ENCODE measurements around the gene VMO1. TPM values are rescaled to one million over a fixed set of nuclear protein-coding genes. Genes with fewer than 3 reads are reported as not detected.
A peak's percentile ranks its signal among the peaks of the same experiment; 100 is the strongest.

Gene VMO1
- total and polyA plus RNA-seq, 2 experiments from 2014 or later: 0.33 to 4.3 TPM

GRCh38 chr17:4766723-4767122, 19.4 kb downstream of the VMO1 start:
- TF ChIP-seq EZH2phosphoT487 (IDR thresholded peaks at IDR 0.05; ENCODE audit: low read depth, severe bottlenecking, unreplicated experiment): no peak
- no peak for TF ChIP-seq CTCF (IDR thresholded peaks at IDR 0.05; ENCODE audit: poor library complexity)
- TF ChIP-seq EZH2 (IDR thresholded peaks at IDR 0.05; ENCODE audit: borderline replicate concordance): no peak
- Histone ChIP-seq H3K36me3 (replicated peaks; ENCODE audit: insufficient read depth, low read depth) (no peaks in the 10 kb centered on the region), H3K9me3 (ENCODE audit: low read depth) (no peaks in the 10 kb centered on the region), H3K27me3 (no peaks in the 10 kb centered on the region), H2AFZ (no peak overlapping the region), H3K9me2 (replicated peaks; ENCODE audit: insufficient read depth) (no peaks in the 10 kb centered on the region), H3K4me1 (ENCODE audit: insufficient read depth) (peaks cover 3% of the 10 kb centered on the region), H4K20me1 (ENCODE audit: insufficient read depth, poor library complexity, severe bottlenecking) (no peaks in the 10 kb centered on the region), H3K4me3 (no peak overlapping the region), H3K4me2 (no peak overlapping the region), H3K79me2 (no peaks in the 10 kb centered on the region), H3K27ac (no peak overlapping the region)
- no peak for DNase-seq (ENCODE audit: low spot score)
- 97% methylated on average over 9 of the region's 9 CpGs for WGBS (ENCODE audit: low lambda C conversion rate, missing lambda C conversion rate)

GRCh38 chr17:4766201-4766600, 20.0 kb downstream of the VMO1 start:
- WGBS (ENCODE audit: low lambda C conversion rate, missing lambda C conversion rate): 93% methylated on average over 3 of the region's 3 CpGs
- DNase-seq (ENCODE audit: low spot score): no peak
- no peaks in the 10 kb centered on the region for H4K20me1 ChIP-seq (ENCODE audit: insufficient read depth, poor library complexity, severe bottlenecking)
- H3K4me2 ChIP-seq: no peak overlapping the region
- H2AFZ ChIP-seq: no peak overlapping the region
- no peaks in the 10 kb centered on the region for H3K9me3 ChIP-seq (ENCODE audit: low read depth)
- no peak overlapping the region for H3K4me3 ChIP-seq
- no peaks in the 10 kb centered on the region for H3K9me2 ChIP-seq (replicated peaks; ENCODE audit: insufficient read depth)
- no peaks in the 10 kb centered on the region for H3K36me3 ChIP-seq (replicated peaks; ENCODE audit: insufficient read depth, low read depth)
- no peaks in the 10 kb centered on the region for H3K79me2 ChIP-seq
- no peak overlapping the region for H3K27ac ChIP-seq
- H3K27me3 ChIP-seq: no peaks in the 10 kb centered on the region
- TF ChIP-seq CTCF (IDR thresholded peaks at IDR 0.05; ENCODE audit: poor library complexity) (no peak), EZH2 (IDR thresholded peaks at IDR 0.05; ENCODE audit: borderline replicate concordance) (no peak), EZH2phosphoT487 (IDR thresholded peaks at IDR 0.05; ENCODE audit: low read depth, severe bottlenecking, unreplicated experiment) (no peak)
- peaks cover 3% of the 10 kb centered on the region for H3K4me1 ChIP-seq (ENCODE audit: insufficient read depth)

GRCh38 chr17:4764595-4764994, 21.6 kb downstream of the VMO1 start:
- H3K9me2 ChIP-seq (replicated peaks; ENCODE audit: insufficient read depth): no peaks in the 10 kb centered on the region
- no peaks in the 10 kb centered on the region for H4K20me1 ChIP-seq (ENCODE audit: insufficient read depth, poor library complexity, severe bottlenecking)
- no peaks in the 10 kb centered on the region for H3K4me1 ChIP-seq (ENCODE audit: insufficient read depth)
- H3K79me2 ChIP-seq: no peaks in the 10 kb centered on the region
- WGBS (ENCODE audit: low lambda C conversion rate, missing lambda C conversion rate): 75% methylated on average over 3 of the region's 3 CpGs
- TF ChIP-seq CTCF (IDR thresholded peaks at IDR 0.05; ENCODE audit: poor library complexity) (no peak), EZH2 (IDR thresholded peaks at IDR 0.05; ENCODE audit: borderline replicate concordance) (no peak), EZH2phosphoT487 (IDR thresholded peaks at IDR 0.05; ENCODE audit: low read depth, severe bottlenecking, unreplicated experiment) (no peak)
- no peak overlapping the region for H3K4me3 ChIP-seq
- H3K36me3 ChIP-seq (replicated peaks; ENCODE audit: insufficient read depth, low read depth): no peaks in the 10 kb centered on the region
- H3K9me3 ChIP-seq (ENCODE audit: low read depth): no peaks in the 10 kb centered on the region
- no peak for DNase-seq (ENCODE audit: low spot score)
- no peak overlapping the region for H3K4me2 ChIP-seq
- no peaks in the 10 kb centered on the region for H3K27me3 ChIP-seq
- no peak overlapping the region for H3K27ac ChIP-seq
- H2AFZ ChIP-seq: no peak overlapping the region

GRCh38 chr17:4759776-4760236, 26.4 kb downstream of the VMO1 start:
- Histone ChIP-seq H3K27me3 (no peaks in the 10 kb centered on the region), H2AFZ (no peak overlapping the region), H3K4me3 (no peak overlapping the region), H4K20me1 (ENCODE audit: insufficient read depth, poor library complexity, severe bottlenecking) (no peaks in the 10 kb centered on the region), H3K79me2 (no peaks in the 10 kb centered on the region), H3K4me1 (ENCODE audit: insufficient read depth) (no peaks in the 10 kb centered on the region), H3K36me3 (replicated peaks; ENCODE audit: insufficient read depth, low read depth) (no peaks in the 10 kb centered on the region), H3K27ac (peak overlapping the region; percentile 86), H3K4me2 (no peak overlapping the region), H3K9me2 (replicated peaks; ENCODE audit: insufficient read depth) (no peaks in the 10 kb centered on the region), H3K9me3 (ENCODE audit: low read depth) (no peaks in the 10 kb centered on the region)
- WGBS (ENCODE audit: low lambda C conversion rate, missing lambda C conversion rate): 62% methylated on average over 10 of the region's 10 CpGs
- DNase-seq (ENCODE audit: low spot score): peak; percentile 82
- TF ChIP-seq EZH2 (IDR thresholded peaks at IDR 0.05; ENCODE audit: borderline replicate concordance) (no peak), CTCF (IDR thresholded peaks at IDR 0.05; ENCODE audit: poor library complexity) (no peak), EZH2phosphoT487 (IDR thresholded peaks at IDR 0.05; ENCODE audit: low read depth, severe bottlenecking, unreplicated experiment) (no peak)
